Natural killer cell (primary cell): ENCODE measurements around the gene POLR1B. TPM values are rescaled to one million over a fixed set of nuclear protein-coding genes. Genes with fewer than 3 reads are reported as not detected.
A peak's percentile ranks its signal among the peaks of the same experiment; 100 is the strongest.

Experiments
- ATAC-seq, 3 donors: fragments of 150-1000 bp in 2 of 3; fragments of 200-7000 bp in 1 of 3; cut with Tn5 transposase; 1 replicate in 1 of 3; 2 replicates in 2 of 3; pipeline ENCODE4 v1.10.0; 2021; ENCODE audit warnings: mild to moderate bottlenecking in 2 of 3, moderate library complexity in 2 of 3
- DNase-seq, 2 donors: peaks; one replicate each; pipeline versions ENCODE4 v3.0.0 to v3.0.0-alpha.2; 2013 to 2021; ENCODE audit warnings: mixed read lengths in 1 of 2
- H3K27ac ChIP-seq: one replicate; pipeline ENCODE4 v1.5.1; 2013; ENCODE audit warnings: mild to moderate bottlenecking, low read length
- H3K27me3 ChIP-seq: one replicate; pipeline ENCODE4 v1.6.1; 2013; ENCODE audit warnings: low read length; ENCODE audit not compliant: control insufficient read depth, insufficient read depth
- H3K36me3 ChIP-seq: one replicate; pipeline ENCODE4 v1.6.1; 2013; ENCODE audit warnings: low read length; ENCODE audit not compliant: control insufficient read depth, insufficient read depth
- H3K4me1 ChIP-seq: one replicate; pipeline ENCODE4 v1.6.1; 2013; ENCODE audit warnings: low read length; ENCODE audit not compliant: control insufficient read depth, insufficient read depth
- H3K4me3 ChIP-seq: one replicate; pipeline ENCODE4 v1.5.1; 2013; ENCODE audit warnings: low read length
- H3K9me3 ChIP-seq: one replicate; pipeline ENCODE4 v1.6.1; 2013; ENCODE audit warnings: low read length; ENCODE audit not compliant: control insufficient read depth, insufficient read depth
- H3K27ac Mint-ChIP-seq, 2 donors: one replicate each; pipeline ENCODE4 v1.8.0; 2022; ENCODE audit warnings: mild to moderate bottlenecking in 2 of 2, mixed read lengths in 2 of 2, moderate library complexity in 1 of 2
- H3K27me3 Mint-ChIP-seq, 2 donors: one replicate each; pipeline ENCODE4 v1.8.0; 2022; ENCODE audit warnings: low read depth in 2 of 2, mixed read lengths in 2 of 2
- H3K36me3 Mint-ChIP-seq: one replicate; pipeline ENCODE4 v1.8.0; 2022; ENCODE audit warnings: mixed read lengths
- H3K4me1 Mint-ChIP-seq, 2 donors: one replicate each; pipeline ENCODE4 v1.8.0; 2022; ENCODE audit warnings: mixed read lengths in 2 of 2
- H3K4me3 Mint-ChIP-seq: one replicate; pipeline ENCODE4 v1.8.0; 2022; ENCODE audit warnings: mild to moderate bottlenecking, moderate library complexity, mixed read lengths
- H3K9me3 Mint-ChIP-seq, 2 donors: one replicate each; pipeline ENCODE4 v1.8.0; 2022; ENCODE audit warnings: mixed read lengths in 2 of 2
- WGBS: methylation state at CpG from one replicate; pipeline ENCODE4 v1.1.7; 2013; ENCODE audit warnings: missing lambda C conversion rate; ENCODE audit not compliant: insufficient coverage; 5-methylcytosine and 5-hydroxymethylcytosine counted together
- intact Hi-C: fragments of 100-400 bp; cut with micrococcal nuclease; formaldehyde crosslinking; loops from one replicate; pipeline ENCODE4 v1.14.2; 2022
- total RNA-seq, 4 donors: library from RNA; stranded (reverse); fragments of 120-200 nt in 1 of 4; gene quantifications; one replicate each; pipeline versions ENCODE4 v1.2.3 to v1.2.4, GENCODE V29; 2013 to 2022
- TF ChIP-seq, protein P1 (sequence below): fragments of 200-600 bp; IDR thresholded peaks from one replicate; pipeline ENCODE4 v1.8.0; 2022; ENCODE audit warnings: antibody characterized with exemption

The POLR1B gene
- total RNA-seq, 3 donors from 2014 or later (not counting 1 experiment from before 2014, with no cell fraction given), result 16.2 to 26.5 (median 22.1) TPM

DNA sequence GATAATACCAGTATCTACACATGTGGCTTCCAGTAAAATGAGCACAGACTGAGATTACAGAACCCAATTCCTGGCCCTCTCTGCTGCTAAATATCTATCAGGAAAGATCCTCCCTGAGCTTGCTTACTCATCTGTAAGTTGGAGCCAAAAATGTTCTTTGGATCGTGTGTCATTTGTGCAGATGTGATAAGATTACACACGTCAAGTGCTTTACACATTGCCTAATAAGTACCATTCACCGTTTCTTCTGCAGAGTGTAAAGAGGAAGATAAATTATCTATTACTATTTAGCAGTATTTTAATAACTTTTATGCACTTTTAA, 80.2 kb downstream of the POLR1B start:
- peaks cover 44% of the 10 kb centered on the region for H3K4me1 ChIP-seq
- no peak for ATAC-seq
- no peak for DNase-seq
- H3K27me3 ChIP-seq, result no peaks in the 10 kb centered on the region
- Mint-ChIP-seq H3K4me3 (no peak overlapping the region), H3K9me3 (no peaks in the 10 kb centered on the region), H3K4me1 (peaks cover 44 to 47% of the 10 kb centered on the region in 2 donors), H3K36me3 (no peaks in the 10 kb centered on the region), H3K27me3 (no peaks in the 10 kb centered on the region), H3K27ac (no peak overlapping the region)
- intact Hi-C loops, result no loop called here
- 100% methylated on average over 1 of the region's 3 CpGs for WGBS
- no peak overlapping the region for H3K4me3 ChIP-seq
- no peak overlapping the region for H3K27ac ChIP-seq
- H3K36me3 ChIP-seq, result no peaks in the 10 kb centered on the region
- TF ChIP-seq, protein P1, sequence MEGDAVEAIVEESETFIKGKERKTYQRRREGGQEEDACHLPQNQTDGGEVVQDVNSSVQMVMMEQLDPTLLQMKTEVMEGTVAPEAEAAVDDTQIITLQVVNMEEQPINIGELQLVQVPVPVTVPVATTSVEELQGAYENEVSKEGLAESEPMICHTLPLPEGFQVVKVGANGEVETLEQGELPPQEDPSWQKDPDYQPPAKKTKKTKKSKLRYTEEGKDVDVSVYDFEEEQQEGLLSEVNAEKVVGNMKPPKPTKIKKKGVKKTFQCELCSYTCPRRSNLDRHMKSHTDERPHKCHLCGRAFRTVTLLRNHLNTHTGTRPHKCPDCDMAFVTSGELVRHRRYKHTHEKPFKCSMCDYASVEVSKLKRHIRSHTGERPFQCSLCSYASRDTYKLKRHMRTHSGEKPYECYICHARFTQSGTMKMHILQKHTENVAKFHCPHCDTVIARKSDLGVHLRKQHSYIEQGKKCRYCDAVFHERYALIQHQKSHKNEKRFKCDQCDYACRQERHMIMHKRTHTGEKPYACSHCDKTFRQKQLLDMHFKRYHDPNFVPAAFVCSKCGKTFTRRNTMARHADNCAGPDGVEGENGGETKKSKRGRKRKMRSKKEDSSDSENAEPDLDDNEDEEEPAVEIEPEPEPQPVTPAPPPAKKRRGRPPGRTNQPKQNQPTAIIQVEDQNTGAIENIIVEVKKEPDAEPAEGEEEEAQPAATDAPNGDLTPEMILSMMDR, result no peak
- H3K9me3 ChIP-seq, result no peaks in the 10 kb centered on the region

DNA sequence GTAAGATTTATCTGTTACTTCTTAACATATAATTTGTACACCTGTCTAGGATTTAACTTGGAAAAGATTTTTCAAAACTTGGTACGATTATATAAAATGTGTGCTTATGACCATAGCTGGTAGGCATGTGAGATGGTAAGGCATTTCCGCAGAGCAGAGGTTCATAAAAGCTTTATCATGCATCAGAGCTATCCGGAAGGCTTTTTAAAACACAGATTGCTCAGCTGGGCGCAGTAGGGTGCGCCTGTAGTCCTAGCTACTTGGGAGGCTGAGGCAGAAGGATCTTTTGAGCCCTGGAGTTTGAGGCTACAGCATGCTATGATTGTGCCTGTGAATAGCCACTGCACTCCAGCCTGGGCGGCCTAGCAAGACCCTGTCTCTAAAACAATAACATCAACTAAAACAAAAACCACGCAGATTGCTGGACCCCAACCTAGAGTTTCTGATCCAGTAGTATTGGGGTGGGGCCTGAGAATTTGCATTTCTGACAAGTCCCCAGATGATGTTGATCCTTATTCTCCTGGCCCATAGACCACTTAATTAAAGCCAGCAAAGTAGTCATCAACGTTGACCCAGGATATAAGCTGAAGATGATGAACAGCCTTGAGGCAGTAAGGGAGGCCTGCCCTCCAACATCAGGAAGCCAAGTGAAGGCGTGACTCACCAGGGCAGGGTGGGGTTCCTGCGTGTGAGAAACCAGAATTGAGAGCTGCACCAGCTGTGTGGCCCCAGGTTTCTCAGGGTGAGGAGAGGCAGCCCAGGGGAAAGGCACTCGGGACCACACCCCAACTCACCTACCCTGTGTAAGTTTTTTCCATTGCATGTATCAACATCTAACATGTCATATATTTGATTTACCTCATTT, 81.9 kb downstream of the POLR1B start:
- peak overlapping the region; percentile 90 to 94 for H3K27ac Mint-ChIP-seq
- peaks cover 59 to 60% of the 10 kb centered on the region in 2 donors for H3K4me1 Mint-ChIP-seq
- Histone ChIP-seq H3K4me1 (peaks cover 59% of the 10 kb centered on the region), H3K36me3 (no peaks in the 10 kb centered on the region), H3K27ac (peak overlapping the region; percentile 59), H3K9me3 (no peaks in the 10 kb centered on the region), H3K4me3 (no peak overlapping the region), H3K27me3 (no peaks in the 10 kb centered on the region)
- TF ChIP-seq, protein P1, result no peak
- H3K4me3 Mint-ChIP-seq, result peak overlapping the region; percentile 78
- no peaks in the 10 kb centered on the region for H3K9me3 Mint-ChIP-seq
- no peaks in the 10 kb centered on the region for H3K27me3 Mint-ChIP-seq
- ATAC-seq (peak; percentile 85 to 87 (median 86)), DNase-seq (peak; percentile 67 to 80)
- intact Hi-C loops, result no loop called here
- 48% methylated on average over 9 of the region's 11 CpGs for WGBS
- no peaks in the 10 kb centered on the region for H3K36me3 Mint-ChIP-seq

DNA sequence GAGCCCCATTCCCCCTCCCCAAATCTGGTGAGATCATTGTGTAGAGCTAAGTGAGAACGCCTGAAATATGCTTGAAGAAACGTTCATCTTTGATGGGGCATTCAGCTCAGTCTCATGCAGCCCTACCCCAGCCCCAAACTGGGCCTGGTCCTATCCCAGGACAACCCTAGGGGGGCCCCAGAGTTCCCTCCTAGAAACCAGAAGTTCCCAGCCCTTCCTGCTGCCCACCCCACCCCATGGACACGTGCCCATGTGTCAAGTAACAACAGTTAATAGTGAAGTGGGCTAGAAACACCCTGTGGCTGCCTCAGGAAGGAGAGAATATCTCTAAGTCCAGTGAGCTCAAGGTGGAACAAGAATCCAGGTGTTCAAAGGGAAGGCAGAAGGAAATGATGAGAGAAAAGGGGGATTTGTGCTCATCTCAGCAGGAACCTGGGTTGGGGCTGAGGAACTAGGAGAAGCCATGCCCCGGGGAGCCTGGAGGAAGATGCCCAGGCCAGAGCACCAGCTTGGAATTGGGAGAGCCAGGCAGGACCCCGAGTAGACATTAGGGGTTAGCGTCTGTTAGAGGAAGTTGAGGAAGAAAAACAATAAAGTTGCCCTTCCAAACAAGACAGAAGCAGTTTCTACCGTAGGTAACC, 83.3 kb downstream of the POLR1B start:
- Histone ChIP-seq H3K27me3 (no peaks in the 10 kb centered on the region), H3K27ac (peak overlapping the region; percentile 59), H3K36me3 (no peaks in the 10 kb centered on the region), H3K4me3 (no peak overlapping the region), H3K9me3 (no peaks in the 10 kb centered on the region), H3K4me1 (peaks cover 74% of the 10 kb centered on the region)
- intact Hi-C loops, result loop anchor here (1.0 kb wide), 1 partner anchor 66 kb away; no protein-coding TSS in a partner anchor
- WGBS, result 65% methylated on average over 7 of the region's 7 CpGs
- H3K36me3 Mint-ChIP-seq, result no peaks in the 10 kb centered on the region
- peak overlapping the region; percentile 78 for H3K4me3 Mint-ChIP-seq
- TF ChIP-seq, protein P1, result no peak
- DNase-seq (no peak), ATAC-seq (no peak)
- peak overlapping the region; percentile 90 to 94 for H3K27ac Mint-ChIP-seq
- H3K27me3 Mint-ChIP-seq, result no peaks in the 10 kb centered on the region
- H3K9me3 Mint-ChIP-seq, result no peaks in the 10 kb centered on the region
- peaks cover 74 to 75% of the 10 kb centered on the region in 2 donors for H3K4me1 Mint-ChIP-seq
